A673 (cell line): ENCODE results near the gene TMTC4. TPM values are rescaled to one million over a fixed set of nuclear protein-coding genes. Genes with fewer than 3 reads are reported as not detected.

Source experiments
- BruUV-seq: library from RNA; stranded (reverse); fragments of 400-500 nt; replicated peaks from 2 replicates; lab custom pipeline; 2021; lab: Mats Ljungman, UMichigan
- CTCF ChIA-PET: fragments of 300-600 bp; sonication (Branson Sonifier 250); formaldehyde crosslinking; loops from one replicate; lab custom pipeline; 2022; ENCODE audit warnings: antibody characterized with exemption; lab: Charles Lee
- POLR2A ChIA-PET: fragments of 300-600 bp; sonication (Branson Sonifier 250); formaldehyde crosslinking; loops from one replicate; lab custom pipeline; 2022; ENCODE audit warnings: antibody characterized with exemption; ENCODE audit not compliant: low non-redundant PET; lab: Charles Lee
- DNase-seq: peaks from one replicate; pipeline ENCODE4 v3.0.0-alpha.2; 2015; ENCODE audit warnings: low spot score
- H3K27ac ChIP-seq: fragments of 200-600 bp; sonication (generic); 2 replicates; pipeline ENCODE4 v1.5.1; 2016; ENCODE audit warnings: mixed run types, low read depth, mild to moderate bottlenecking, mixed read lengths, antibody characterized with exemption, low read length; ENCODE audit not compliant: poor library complexity, severe bottlenecking
- H3K27me3 ChIP-seq: fragments of 200-600 bp; sonication (generic); replicated peaks from 2 replicates; pipeline ENCODE4 v1.6.1; 2017; ENCODE audit warnings: mixed run types, low read depth, mild to moderate bottlenecking, mixed read lengths, antibody characterized with exemption, low read length; ENCODE audit not compliant: insufficient read depth, poor library complexity
- H3K36me3 ChIP-seq: fragments of 200-600 bp; sonication (generic); 2 replicates; pipeline ENCODE4 v1.6.1; 2016; ENCODE audit warnings: mixed run types, mild to moderate bottlenecking, mixed read lengths, antibody characterized with exemption, low read length; ENCODE audit not compliant: insufficient read depth, poor library complexity, severe bottlenecking
- H3K4me1 ChIP-seq: fragments of 200-600 bp; sonication (generic); 2 replicates; pipeline ENCODE4 v1.6.1; 2017; ENCODE audit warnings: mixed run types, mild to moderate bottlenecking, mixed read lengths, antibody characterized with exemption, low read length; ENCODE audit not compliant: insufficient read depth, poor library complexity, severe bottlenecking
- H3K4me3 ChIP-seq: fragments of 200-600 bp; sonication (generic); 2 replicates; pipeline ENCODE4 v1.5.1; 2016; ENCODE audit warnings: low read depth, mixed run types, mild to moderate bottlenecking, mixed read lengths, low read length; ENCODE audit not compliant: poor library complexity, severe bottlenecking
- H3K9me3 ChIP-seq: fragments of 200-600 bp; sonication (generic); 2 replicates; pipeline ENCODE4 v1.6.1; 2016; ENCODE audit warnings: mixed run types, low read depth, mild to moderate bottlenecking, mixed read lengths, antibody characterized with exemption, low read length; ENCODE audit not compliant: poor library complexity, severe bottlenecking
- EZH2 ChIP-seq: fragments of 200-600 bp; sonication (generic); IDR thresholded peaks from 2 replicates; pipeline ENCODE4 v1.6.1; 2017; ENCODE audit warnings: borderline replicate concordance, low read depth, mild to moderate bottlenecking, mixed read lengths, antibody characterized with exemption, low read length; ENCODE audit not compliant: poor library complexity, severe bottlenecking
- intact Hi-C: fragments of 100-400 bp; cut with micrococcal nuclease; formaldehyde crosslinking; loops from one replicate; pipeline ENCODE4 v1.10.0; 2022; ENCODE audit not compliant: unreplicated experiment
- total RNA-seq: library from RNA; stranded (reverse); gene quantifications from 2 replicates; pipeline ENCODE4 v1.2.3, GENCODE V29; 2021
- TF ChIP-seq, protein P1 (sequence below): fragments of 300-800, 200-600 bp; sonication (generic); conservative IDR thresholded peaks from 2 replicates; pipeline ENCODE4 v1.5.1; 2017; ENCODE audit warnings: low read depth, mild to moderate bottlenecking, antibody characterized with exemption, low read length, moderate library complexity, mixed read lengths

Gene TMTC4
- total RNA-seq, 1 experiment from 2014 or later: 21.3 TPM

DNA sequence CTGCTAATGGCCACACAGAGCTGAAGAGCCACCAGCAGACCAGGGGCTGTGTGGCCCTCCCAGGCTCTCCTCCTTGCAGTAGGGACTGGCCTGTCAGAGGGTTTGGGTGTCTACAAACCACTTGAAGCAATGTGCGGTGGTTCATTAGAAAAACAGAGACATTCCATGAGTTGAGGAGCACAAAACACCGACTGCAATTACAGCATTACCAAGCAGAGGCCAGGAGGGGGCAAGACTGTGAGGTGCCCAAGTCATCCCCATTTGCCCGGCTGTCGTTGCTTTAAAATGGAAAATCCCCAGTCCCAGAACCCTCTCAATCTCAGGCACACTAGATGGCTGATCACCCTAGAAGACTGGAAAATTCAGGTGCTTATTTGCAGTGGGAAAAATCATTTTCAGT lies 15.0 kb downstream of the TMTC4 start:
- no peak overlapping the region for H3K4me3 ChIP-seq
- no peaks in the 10 kb centered on the region for H3K9me3 ChIP-seq
- H3K27me3 ChIP-seq: no peaks in the 10 kb centered on the region
- no peak for TF ChIP-seq EZH2
- TF ChIP-seq, protein P1, sequence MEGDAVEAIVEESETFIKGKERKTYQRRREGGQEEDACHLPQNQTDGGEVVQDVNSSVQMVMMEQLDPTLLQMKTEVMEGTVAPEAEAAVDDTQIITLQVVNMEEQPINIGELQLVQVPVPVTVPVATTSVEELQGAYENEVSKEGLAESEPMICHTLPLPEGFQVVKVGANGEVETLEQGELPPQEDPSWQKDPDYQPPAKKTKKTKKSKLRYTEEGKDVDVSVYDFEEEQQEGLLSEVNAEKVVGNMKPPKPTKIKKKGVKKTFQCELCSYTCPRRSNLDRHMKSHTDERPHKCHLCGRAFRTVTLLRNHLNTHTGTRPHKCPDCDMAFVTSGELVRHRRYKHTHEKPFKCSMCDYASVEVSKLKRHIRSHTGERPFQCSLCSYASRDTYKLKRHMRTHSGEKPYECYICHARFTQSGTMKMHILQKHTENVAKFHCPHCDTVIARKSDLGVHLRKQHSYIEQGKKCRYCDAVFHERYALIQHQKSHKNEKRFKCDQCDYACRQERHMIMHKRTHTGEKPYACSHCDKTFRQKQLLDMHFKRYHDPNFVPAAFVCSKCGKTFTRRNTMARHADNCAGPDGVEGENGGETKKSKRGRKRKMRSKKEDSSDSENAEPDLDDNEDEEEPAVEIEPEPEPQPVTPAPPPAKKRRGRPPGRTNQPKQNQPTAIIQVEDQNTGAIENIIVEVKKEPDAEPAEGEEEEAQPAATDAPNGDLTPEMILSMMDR: no peak
- DNase-seq: no peak
- CTCF ChIA-PET: no interaction called here
- POLR2A ChIA-PET: no interaction called here
- no peaks in the 10 kb centered on the region for H3K4me1 ChIP-seq
- no TSS peak for BruUV-seq
- peaks cover 46% of the 10 kb centered on the region for H3K36me3 ChIP-seq
- intact Hi-C loops: no loop called here
- H3K27ac ChIP-seq: no peak overlapping the region

DNA sequence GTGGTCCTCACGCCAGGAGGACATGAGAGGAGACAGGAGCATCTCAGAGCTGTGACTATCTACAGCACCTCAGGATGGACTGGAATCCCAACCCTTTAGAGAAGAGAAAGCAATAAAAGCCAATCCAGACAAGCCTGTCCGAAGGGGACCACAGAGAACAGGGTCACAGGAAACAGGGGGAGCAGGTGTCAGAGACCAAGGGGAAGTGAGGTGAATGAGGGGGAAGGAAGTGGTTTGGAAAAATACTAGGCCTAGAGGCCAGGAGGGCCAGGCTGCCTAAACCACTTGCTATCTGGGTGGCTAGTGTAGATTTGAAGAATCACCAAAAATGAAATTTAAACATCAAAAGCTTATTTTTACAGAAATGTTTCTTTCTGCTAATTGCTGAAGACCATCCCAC lies 16.2 kb downstream of the TMTC4 start:
- H3K27ac ChIP-seq: no peak overlapping the region
- ChIA-PET CTCF (no interaction called here), POLR2A (no interaction called here)
- H3K4me1 ChIP-seq: no peaks in the 10 kb centered on the region
- intact Hi-C loops: no loop called here
- H3K9me3 ChIP-seq: no peaks in the 10 kb centered on the region
- no TSS peak for BruUV-seq
- no peaks in the 10 kb centered on the region for H3K27me3 ChIP-seq
- H3K36me3 ChIP-seq: peaks cover 40% of the 10 kb centered on the region
- no peak overlapping the region for H3K4me3 ChIP-seq
- DNase-seq: no peak
- TF ChIP-seq, protein P1: no peak
- TF ChIP-seq EZH2: no peak

DNA sequence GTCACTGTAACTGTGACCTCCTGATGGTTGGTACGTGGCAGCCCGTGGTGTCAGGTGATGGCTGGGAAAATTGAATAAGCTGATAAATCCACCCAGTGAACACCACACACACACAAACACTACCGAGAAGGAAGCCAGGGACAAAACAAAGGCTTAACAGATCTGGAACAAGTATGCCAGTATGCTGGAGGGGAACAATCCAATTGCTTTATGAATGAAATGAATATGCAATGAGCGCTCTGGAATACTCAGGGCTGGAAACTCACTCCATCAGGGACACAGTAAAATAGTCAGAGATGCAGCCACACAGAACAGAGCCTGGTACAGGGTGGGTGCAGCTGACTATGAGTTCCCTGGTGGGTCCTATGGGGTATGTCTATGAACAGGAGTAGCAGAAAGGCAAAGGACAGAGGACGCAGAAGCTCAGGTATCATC lies 16.7 kb downstream of the TMTC4 start:
- CTCF ChIA-PET: no interaction called here
- no peak for TF ChIP-seq EZH2
- TF ChIP-seq, protein P1: no peak
- DNase-seq: no peak

More for the DNA sequence above, 16.7 kb downstream of the TMTC4 start:
- Histone ChIP-seq H3K27me3 (no peaks in the 10 kb centered on the region), H3K9me3 (no peaks in the 10 kb centered on the region), H3K27ac (no peak overlapping the region), H3K4me3 (no peak overlapping the region), H3K36me3 (peaks cover 43% of the 10 kb centered on the region), H3K4me1 (no peaks in the 10 kb centered on the region)
- POLR2A ChIA-PET: no interaction called here
- intact Hi-C loops: no loop called here
- BruUV-seq: no TSS peak
